Cerebellar cortex (tissue), 1 donor: ENCODE data around the gene OSMR.

ENCODE experiments used
- DNase-seq: peaks from one replicate; pipeline ENCODE4 v3.0.0-alpha.2; 2015; ENCODE audit warnings: low spot score

OSMR gene

GRCh38 chr5:38845526-38846378 is at the start of gene OSMR:
Gene OSMR (plus strand): TSS chr5:38846012. CDS start chr5:38869045, 23,033 bp downstream.
- no peak for DNase-seq

- DNase-seq, result no peak
Observed at GRCh38 chr5:38796742-38797108, 49.1 kb upstream of the OSMR start.

- DNase-seq, result no peak
Observed at GRCh38 chr5:38797838-38798237, 48.0 kb upstream of the OSMR start.

- no peak for DNase-seq
Observed at GRCh38 chr5:38799556-38800377, 46.0 kb upstream of the OSMR start.

GRCh38 chr5:38800515-38800914 is 45.3 kb upstream of the OSMR start:
- no peak for DNase-seq

GRCh38 chr5:38802125-38802524 is 43.7 kb upstream of the OSMR start:
- DNase-seq, result no peak

- DNase-seq, result no peak
Observed at GRCh38 chr5:38803246-38803645, 42.6 kb upstream of the OSMR start.

GRCh38 chr5:38806775-38807258 is 39.0 kb upstream of the OSMR start:
- DNase-seq, result no peak

- DNase-seq, result no peak
Observed at GRCh38 chr5:38807570-38808483, 38.0 kb upstream of the OSMR start.

GRCh38 chr5:38808666-38809343 is 37.0 kb upstream of the OSMR start:
- no peak for DNase-seq

GRCh38 chr5:38809388-38810359 is 36.1 kb upstream of the OSMR start:
- DNase-seq, result peak; percentile 78

- no peak for DNase-seq
Observed at GRCh38 chr5:38814879-38815278, 30.9 kb upstream of the OSMR start.

GRCh38 chr5:38816083-38817030 is 29.5 kb upstream of the OSMR start:
- no peak for DNase-seq

GRCh38 chr5:38821679-38822078 is 24.1 kb upstream of the OSMR start:
- DNase-seq, result no peak

- no peak for DNase-seq
Observed at GRCh38 chr5:38823503-38823902, 22.3 kb upstream of the OSMR start.

- DNase-seq, result no peak
Observed at GRCh38 chr5:38824821-38825220, 21.0 kb upstream of the OSMR start.

- no peak for DNase-seq
Observed at GRCh38 chr5:38825494-38825893, 20.3 kb upstream of the OSMR start.

- DNase-seq, result no peak
Observed at GRCh38 chr5:38827525-38827924, 18.3 kb upstream of the OSMR start.

GRCh38 chr5:38830521-38831051 is 15.2 kb upstream of the OSMR start:
- DNase-seq, result no peak
